Karpas-422 (cell line): Measurements from ENCODE around the gene SERTM1. TPM values are rescaled to one million over a fixed set of nuclear protein-coding genes. Genes with fewer than 3 reads are reported as not detected.
A peak's percentile ranks its signal among the peaks of the same experiment; 100 is the strongest.

Source experiments
- DNase-seq: peaks from one replicate; pipeline ENCODE4 v3.0.0-alpha.2; 2015
- H2AFZ ChIP-seq: fragments of 200-600 bp; sonication (generic); 2 replicates; pipeline ENCODE4 v1.6.1; 2014; ENCODE audit warnings: antibody characterized with exemption, low read length, mixed read lengths
- H3K27ac ChIP-seq: fragments of 200-600 bp; sonication (generic); 2 replicates; pipeline ENCODE4 v1.5.1; 2014; ENCODE audit warnings: mild to moderate bottlenecking, low read length, moderate library complexity
- H3K27me3 ChIP-seq: fragments of 200-600 bp; sonication (generic); 2 replicates; pipeline ENCODE4 v1.6.1; 2014; ENCODE audit warnings: low read length, mixed read lengths
- H3K36me3 ChIP-seq: fragments of 200-600 bp; sonication (generic); 2 replicates; pipeline ENCODE4 v1.6.1; 2014; ENCODE audit warnings: low read length, mixed read lengths; ENCODE audit not compliant: insufficient read depth
- H3K4me1 ChIP-seq: fragments of 200-600 bp; sonication (generic); 2 replicates; pipeline ENCODE4 v1.6.1; 2014; ENCODE audit warnings: mild to moderate bottlenecking, low read length, mixed read lengths
- H3K4me2 ChIP-seq: fragments of 200-600 bp; sonication (generic); 2 replicates; pipeline ENCODE4 v1.6.1; 2014; ENCODE audit warnings: low read length, low read depth, mild to moderate bottlenecking; ENCODE audit not compliant: poor library complexity, severe bottlenecking
- H3K4me3 ChIP-seq: fragments of 200-600 bp; sonication (generic); 2 replicates; pipeline ENCODE4 v1.5.1; 2014; ENCODE audit warnings: mild to moderate bottlenecking, antibody characterized with exemption, low read length, mixed read lengths
- H3K79me2 ChIP-seq: fragments of 200-600 bp; sonication (generic); 2 replicates; pipeline ENCODE4 v1.6.1; 2014; ENCODE audit warnings: mild to moderate bottlenecking, low read length, mixed read lengths
- H3K9ac ChIP-seq: fragments of 200-600 bp; sonication (generic); 2 replicates; pipeline ENCODE4 v1.6.0; 2014; ENCODE audit warnings: low read length
- H3K9me2 ChIP-seq: fragments of 200-600 bp; sonication (generic), shearing (Covaris generic); replicated peaks from 2 replicates; pipeline ENCODE4 v1.6.0; 2014; ENCODE audit warnings: mild to moderate bottlenecking, low read length, moderate library complexity; ENCODE audit not compliant: insufficient read depth
- H3K9me3 ChIP-seq: fragments of 300-700, 200-600 bp; sonication (generic); 2 replicates; pipeline ENCODE4 v1.6.1; 2014; ENCODE audit warnings: low read length, mixed read lengths
- H4K20me1 ChIP-seq: fragments of 200-600 bp; sonication (generic); 2 replicates; pipeline ENCODE4 v1.6.1; 2014; ENCODE audit warnings: mild to moderate bottlenecking, antibody characterized with exemption, low read length, low read depth; ENCODE audit not compliant: insufficient read depth
- total RNA-seq: library from RNA; depleted of rRNA; stranded (reverse); fragments of >200 nt; shearing (Covaris generic); gene quantifications from 2 replicates; pipeline ENCODE4 v1.2.3, GENCODE V29; 2014; ENCODE audit warnings: low replicate concordance

The SERTM1 gene
- total RNA-seq, 1 experiment from 2014 or later: not detected

DNA sequence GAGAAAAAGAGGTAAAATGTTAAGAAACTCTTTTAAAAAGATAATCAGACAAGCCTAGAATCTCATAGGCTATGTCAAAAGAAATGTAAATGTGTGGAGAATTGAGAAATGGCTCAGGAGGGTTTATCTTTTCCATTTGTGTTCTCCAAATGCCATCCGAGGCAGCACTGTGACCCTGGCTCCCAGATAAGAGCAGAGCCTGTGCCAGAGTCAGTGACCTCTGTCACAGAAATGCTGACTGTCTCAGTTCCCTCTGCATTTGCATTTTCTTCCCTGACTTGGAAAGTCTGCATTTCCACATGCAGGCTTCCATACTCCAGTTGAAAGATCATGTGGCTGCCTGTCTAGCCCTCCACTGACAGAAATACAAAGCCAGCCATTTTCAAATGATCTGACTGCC, 42.0 kb downstream of the SERTM1 start:
- Histone ChIP-seq H3K9me3 (no peaks in the 10 kb centered on the region), H3K4me2 (no peak overlapping the region), H3K4me1 (peaks cover 10% of the 10 kb centered on the region; the same call in 1 of the 2 replicates), H3K27me3 (no peaks in the 10 kb centered on the region), H3K9ac (no peak overlapping the region), H3K79me2 (no peaks in the 10 kb centered on the region), H2AFZ (no peak overlapping the region), H3K27ac (no peak overlapping the region), H3K4me3 (no peak overlapping the region), H3K9me2 (no peaks in the 10 kb centered on the region), H3K36me3 (no peaks in the 10 kb centered on the region), H4K20me1 (no peaks in the 10 kb centered on the region)
- DNase-seq: no peak

DNA sequence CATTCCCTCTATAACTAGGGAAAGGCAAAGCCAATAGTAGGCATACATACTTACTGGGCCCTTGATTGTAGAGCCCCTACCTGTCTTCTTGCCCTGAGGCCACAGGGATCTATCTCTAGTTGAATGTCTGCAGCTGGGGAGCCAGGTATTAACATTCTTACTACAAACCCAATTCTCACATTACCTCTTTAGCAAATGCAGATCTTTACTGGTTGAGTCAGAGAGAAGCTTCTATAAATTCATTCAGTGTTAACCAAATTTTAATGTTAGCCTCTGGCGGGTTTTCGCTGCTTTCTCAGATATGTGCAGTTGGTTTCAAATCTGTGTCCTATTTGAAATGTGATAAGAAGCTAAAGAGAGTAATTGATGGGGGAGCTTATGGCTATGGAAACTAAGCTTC, 43.2 kb downstream of the SERTM1 start:
- Histone ChIP-seq H3K27ac (no peak overlapping the region), H3K79me2 (no peaks in the 10 kb centered on the region), H3K9ac (no peak overlapping the region), H3K36me3 (no peaks in the 10 kb centered on the region), H3K4me2 (no peak overlapping the region), H3K4me1 (peaks cover 10% of the 10 kb centered on the region; the same call in 1 of the 2 replicates), H3K27me3 (no peaks in the 10 kb centered on the region), H2AFZ (no peak overlapping the region), H4K20me1 (no peaks in the 10 kb centered on the region), H3K4me3 (no peak overlapping the region), H3K9me2 (no peaks in the 10 kb centered on the region), H3K9me3 (no peaks in the 10 kb centered on the region)
- no peak for DNase-seq

DNA sequence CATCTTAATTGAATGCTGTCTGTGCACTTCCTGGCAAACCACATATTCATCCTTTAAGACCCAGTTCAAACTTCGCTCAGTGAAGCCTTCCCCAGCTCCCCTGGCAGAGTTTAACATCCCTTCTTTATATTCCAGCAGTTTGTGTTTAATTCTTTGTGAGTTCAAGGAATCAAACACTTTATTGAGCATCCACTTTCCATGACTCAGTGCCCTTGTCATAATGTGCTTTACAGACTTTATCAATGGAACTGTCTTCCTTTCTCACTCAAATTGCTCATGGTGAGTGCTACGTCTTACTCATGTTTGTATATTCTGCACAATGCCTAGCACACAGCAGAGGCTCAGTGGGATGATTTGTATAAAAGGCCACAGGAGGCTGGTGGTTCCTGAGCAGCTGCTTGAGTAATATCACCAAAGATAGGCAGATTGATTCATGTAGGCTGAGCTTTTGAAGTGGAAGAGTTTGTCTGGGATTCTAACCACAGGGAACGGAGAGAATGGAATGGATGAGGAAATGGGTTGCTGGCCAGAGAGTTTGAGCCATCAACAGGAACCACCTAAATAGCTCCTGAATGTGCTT, 44.2 kb downstream of the SERTM1 start:
- no peak overlapping the region for H3K4me2 ChIP-seq
- no peaks in the 10 kb centered on the region for H3K9me2 ChIP-seq
- H3K4me3 ChIP-seq: no peak overlapping the region
- H3K9me3 ChIP-seq: no peaks in the 10 kb centered on the region
- H3K27me3 ChIP-seq: no peaks in the 10 kb centered on the region
- no peak overlapping the region for H3K9ac ChIP-seq
- H4K20me1 ChIP-seq: no peaks in the 10 kb centered on the region
- no peak overlapping the region for H2AFZ ChIP-seq
- no peak overlapping the region for H3K27ac ChIP-seq
- no peaks in the 10 kb centered on the region for H3K36me3 ChIP-seq
- no peak for DNase-seq
- H3K79me2 ChIP-seq: no peaks in the 10 kb centered on the region
- peaks cover 10% of the 10 kb centered on the region; the same call in 1 of the 2 replicates for H3K4me1 ChIP-seq

DNA sequence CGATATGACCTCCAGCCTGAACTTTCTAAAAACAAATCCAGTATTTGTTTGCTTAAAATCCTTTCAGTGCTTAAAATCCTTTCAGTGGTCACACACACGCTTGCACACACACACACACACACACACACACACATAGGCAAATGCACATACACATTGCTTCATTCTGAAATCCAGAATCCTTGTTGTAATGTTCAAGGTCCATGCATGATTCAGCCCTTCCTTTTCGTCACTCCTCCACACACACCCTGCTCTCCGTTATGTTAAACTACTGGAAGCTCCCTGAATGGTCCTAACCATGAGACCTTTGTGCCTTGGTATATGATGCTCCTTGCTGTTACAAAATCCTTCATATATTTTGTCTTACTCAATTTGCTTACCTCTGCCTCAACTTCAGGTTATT, 44.9 kb downstream of the SERTM1 start:
- Histone ChIP-seq H3K4me3 (no peak overlapping the region), H3K9ac (no peak overlapping the region), H2AFZ (no peak overlapping the region), H3K79me2 (no peaks in the 10 kb centered on the region), H3K36me3 (no peaks in the 10 kb centered on the region), H3K9me2 (no peaks in the 10 kb centered on the region), H3K27me3 (no peaks in the 10 kb centered on the region), H3K4me1 (peaks cover 10% of the 10 kb centered on the region; the same call in 1 of the 2 replicates), H3K4me2 (no peak overlapping the region), H3K27ac (no peak overlapping the region), H4K20me1 (no peaks in the 10 kb centered on the region), H3K9me3 (no peaks in the 10 kb centered on the region)
- no peak for DNase-seq

DNA sequence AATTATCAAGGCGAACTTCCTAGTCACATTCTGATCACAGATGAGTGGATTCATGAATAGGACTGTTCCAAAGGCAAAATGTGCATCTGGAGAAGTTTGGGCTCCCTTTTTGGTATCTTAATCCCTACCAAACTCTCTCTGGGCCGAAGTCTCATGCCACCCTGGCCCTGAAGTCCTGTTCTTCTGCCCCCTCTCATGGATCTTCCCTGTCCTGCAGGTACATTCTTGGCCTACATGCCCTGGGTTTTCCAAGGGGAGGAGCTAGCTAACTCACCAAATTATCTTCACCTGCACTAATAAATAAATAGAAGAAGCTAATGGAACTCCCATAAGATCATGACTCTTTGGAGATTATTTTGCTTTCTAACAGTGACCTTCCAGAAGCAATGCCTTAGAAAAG, 50.3 kb downstream of the SERTM1 start:
- no peak overlapping the region for H3K27ac ChIP-seq
- DNase-seq: no peak
- no peaks in the 10 kb centered on the region for H3K79me2 ChIP-seq
- no peaks in the 10 kb centered on the region for H3K9me3 ChIP-seq
- H3K9ac ChIP-seq: no peak overlapping the region
- H3K9me2 ChIP-seq: no peaks in the 10 kb centered on the region
- no peak overlapping the region for H2AFZ ChIP-seq
- no peak overlapping the region for H3K4me3 ChIP-seq
- H3K4me2 ChIP-seq: no peak overlapping the region
- no peaks in the 10 kb centered on the region for H3K4me1 ChIP-seq
- H3K36me3 ChIP-seq: no peaks in the 10 kb centered on the region
- no peaks in the 10 kb centered on the region for H4K20me1 ChIP-seq
- H3K27me3 ChIP-seq: no peaks in the 10 kb centered on the region

DNA sequence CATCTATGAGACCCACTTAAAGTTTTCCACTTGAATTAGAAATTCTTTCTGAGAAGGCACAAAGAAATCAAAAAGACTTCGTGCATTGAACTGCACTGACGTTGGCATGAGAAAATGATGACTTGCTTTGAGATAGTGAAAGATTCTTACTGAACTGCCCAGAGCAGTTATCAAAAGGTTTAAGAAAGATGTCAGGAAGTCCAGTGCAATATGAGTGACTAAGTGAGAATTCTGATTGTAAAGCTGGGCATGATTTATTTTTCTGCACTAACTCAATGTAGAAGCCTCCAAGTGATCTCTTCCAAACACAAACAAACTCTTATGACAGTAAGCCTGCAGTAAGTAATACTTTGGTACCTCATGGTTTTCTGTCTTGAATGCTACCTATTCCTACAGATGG, 52.1 kb downstream of the SERTM1 start:
- H3K4me3 ChIP-seq: no peak overlapping the region
- no peak overlapping the region for H2AFZ ChIP-seq
- H3K9me3 ChIP-seq: no peaks in the 10 kb centered on the region
- no peaks in the 10 kb centered on the region for H3K27me3 ChIP-seq
- no peak overlapping the region for H3K27ac ChIP-seq
- H3K4me2 ChIP-seq: no peak overlapping the region
- no peak for DNase-seq
- H3K9me2 ChIP-seq: no peaks in the 10 kb centered on the region
- H3K79me2 ChIP-seq: no peaks in the 10 kb centered on the region
- H4K20me1 ChIP-seq: no peaks in the 10 kb centered on the region
- no peak overlapping the region for H3K9ac ChIP-seq
- no peaks in the 10 kb centered on the region for H3K4me1 ChIP-seq
- H3K36me3 ChIP-seq: no peaks in the 10 kb centered on the region

DNA sequence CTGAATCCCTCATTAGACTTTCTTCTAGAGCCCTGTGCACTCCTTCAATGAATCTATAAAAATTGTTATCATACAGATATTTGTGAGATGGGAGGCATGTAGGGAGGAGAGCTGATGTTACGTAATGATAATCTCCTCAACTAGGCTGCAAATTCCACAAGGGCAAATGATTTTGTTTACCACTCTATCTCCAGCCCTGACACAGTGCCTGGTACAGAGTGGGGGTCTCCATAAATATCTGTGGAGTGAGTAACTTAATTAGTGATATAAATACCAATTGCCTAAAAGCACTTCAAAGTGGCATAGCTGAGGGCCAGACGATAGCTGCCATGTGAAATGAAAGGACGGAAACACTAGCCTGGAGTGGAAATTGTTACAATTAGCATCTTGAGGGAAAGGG, 54.2 kb downstream of the SERTM1 start:
- Histone ChIP-seq H3K9me2 (no peaks in the 10 kb centered on the region), H3K27ac (no peak overlapping the region), H3K4me3 (no peak overlapping the region), H3K9me3 (no peaks in the 10 kb centered on the region), H3K4me2 (no peak overlapping the region), H3K9ac (no peak overlapping the region), H3K36me3 (no peaks in the 10 kb centered on the region), H3K4me1 (peaks cover 6% of the 10 kb centered on the region; the same call in 1 of the 2 replicates), H3K79me2 (no peaks in the 10 kb centered on the region), H3K27me3 (no peaks in the 10 kb centered on the region), H2AFZ (no peak overlapping the region), H4K20me1 (no peaks in the 10 kb centered on the region)
- DNase-seq: no peak

DNA sequence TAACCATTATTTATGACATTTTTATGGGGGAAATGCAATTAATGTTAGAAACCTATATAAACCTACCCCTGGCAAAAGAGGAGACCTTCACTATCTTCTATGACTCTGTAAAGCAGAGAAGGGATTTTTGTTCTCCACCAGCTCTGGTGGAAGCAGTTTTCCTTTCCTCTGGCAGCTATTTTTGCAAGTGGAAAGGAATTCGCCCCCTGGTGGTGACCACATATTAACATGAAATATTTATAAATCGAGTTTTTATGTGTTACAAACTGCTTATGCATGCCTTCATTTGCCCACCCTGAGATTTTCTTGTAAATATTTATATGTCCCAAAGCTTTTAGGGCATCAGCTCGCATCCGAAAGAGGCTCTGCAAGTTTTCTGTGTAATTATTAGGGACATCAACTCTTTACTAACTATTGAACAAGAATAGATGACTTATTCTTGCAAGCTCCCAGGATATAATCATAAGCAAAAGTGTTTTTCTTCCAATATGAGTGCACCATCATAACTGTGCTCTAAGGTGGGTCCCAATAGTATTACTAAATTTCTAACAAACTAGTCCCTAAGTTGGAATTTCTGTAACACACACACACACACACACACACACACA, 62.4 kb downstream of the SERTM1 start:
- no peaks in the 10 kb centered on the region for H4K20me1 ChIP-seq
- DNase-seq: peak; percentile 73
- H3K9ac ChIP-seq: no peak overlapping the region
- H3K4me1 ChIP-seq: peaks cover 6% of the 10 kb centered on the region; the same call in 1 of the 2 replicates
- H3K4me2 ChIP-seq: no peak overlapping the region
- H3K9me3 ChIP-seq: no peaks in the 10 kb centered on the region
- H3K9me2 ChIP-seq: 0 out of 2 replicates have a peak, but pooled peaks cover 2% of the 10 kb centered on the region
- no peak overlapping the region for H2AFZ ChIP-seq
- H3K36me3 ChIP-seq: no peaks in the 10 kb centered on the region
- no peaks in the 10 kb centered on the region for H3K79me2 ChIP-seq
- no peak overlapping the region for H3K27ac ChIP-seq
- H3K4me3 ChIP-seq: no peak overlapping the region
- H3K27me3 ChIP-seq: no peaks in the 10 kb centered on the region
